Fibroblast of gingiva (primary cell): Measurements from ENCODE around the gene DDR2.
A peak's percentile ranks its signal among the peaks of the same experiment; 100 is the strongest.

ENCODE experiments used
- DNase-seq: peaks from one replicate; pipeline ENCODE4 v3.0.0-alpha.2; 2011; ENCODE audit warnings: low read depth

Gene DDR2

DNA sequence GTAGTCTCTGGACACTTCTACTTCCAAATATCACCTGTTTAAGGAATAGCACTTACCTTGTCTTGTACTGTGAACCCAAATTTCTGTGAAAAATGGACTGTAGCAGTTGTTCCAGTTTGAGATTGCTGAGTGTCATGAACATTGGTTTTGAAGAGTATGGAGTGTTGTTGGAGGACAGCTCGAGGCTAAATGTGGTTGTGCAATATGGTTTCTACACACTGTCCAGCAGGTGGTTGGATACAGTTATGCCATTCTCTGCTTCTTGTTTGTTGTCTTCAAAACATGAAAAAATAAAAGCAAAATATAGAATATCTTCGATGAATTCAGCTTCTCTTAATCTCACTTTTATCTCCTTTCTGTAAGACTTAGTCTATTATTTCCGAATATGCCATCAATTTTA is 67.1 kb downstream of the DDR2 start:
- DNase-seq, result peak; percentile 35

DNA sequence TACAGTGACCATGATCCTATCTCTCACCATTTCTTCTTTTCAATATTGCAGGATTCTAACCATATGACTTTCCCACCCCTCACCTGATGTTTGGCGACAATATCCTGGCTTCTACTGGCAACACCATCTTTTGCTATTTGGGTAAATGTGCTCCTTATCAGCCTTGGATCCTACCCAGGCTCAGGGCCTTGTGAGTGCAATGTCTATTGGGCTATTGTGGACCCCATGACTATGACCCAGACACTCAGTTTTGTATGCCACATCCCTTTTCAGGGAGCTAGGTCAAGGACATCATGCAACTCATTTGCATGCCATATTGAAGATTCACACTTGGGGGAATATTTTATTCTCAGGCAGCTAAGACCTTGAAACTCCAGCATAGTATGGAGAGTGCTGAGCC is 67.9 kb downstream of the DDR2 start:
- no peak for DNase-seq

DNA sequence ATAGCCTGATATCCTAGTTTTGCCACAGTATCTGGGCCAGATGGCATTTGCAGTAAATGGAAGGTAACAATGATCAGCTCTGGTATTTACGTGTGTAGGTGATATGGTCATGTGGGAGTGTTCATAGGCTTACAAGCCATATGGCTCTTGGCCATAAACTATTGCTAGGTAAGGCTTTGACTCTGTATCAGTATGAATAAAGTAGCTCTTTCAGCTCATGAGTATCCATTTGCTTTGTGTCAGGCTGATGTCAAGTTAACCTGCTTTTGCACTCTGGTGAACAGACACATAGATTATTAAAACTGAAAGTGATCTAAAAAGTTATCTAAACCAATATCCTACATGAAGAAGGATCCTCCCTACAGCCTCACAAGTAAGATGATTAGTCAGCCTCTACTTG is 69.0 kb downstream of the DDR2 start:
- no peak for DNase-seq

DNA sequence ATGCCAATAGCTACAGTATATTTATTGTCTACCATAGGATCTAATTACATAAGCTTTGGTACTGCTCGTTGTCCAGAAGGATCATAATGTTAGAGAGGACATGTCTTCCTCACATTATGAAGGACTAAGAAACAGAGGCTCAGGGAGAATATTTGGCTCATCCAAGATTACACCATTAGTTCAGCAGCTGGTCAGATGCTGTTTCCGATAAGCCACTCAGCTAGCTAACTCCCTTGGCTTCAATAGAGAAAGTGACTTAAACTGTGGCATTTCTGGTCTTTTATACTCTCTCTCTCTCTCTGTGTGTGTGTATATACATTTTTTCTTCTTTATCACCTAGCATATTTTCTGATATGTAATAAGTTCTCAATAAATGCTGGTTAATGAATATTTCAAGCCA is 70.4 kb downstream of the DDR2 start:
- no peak for DNase-seq

DNA sequence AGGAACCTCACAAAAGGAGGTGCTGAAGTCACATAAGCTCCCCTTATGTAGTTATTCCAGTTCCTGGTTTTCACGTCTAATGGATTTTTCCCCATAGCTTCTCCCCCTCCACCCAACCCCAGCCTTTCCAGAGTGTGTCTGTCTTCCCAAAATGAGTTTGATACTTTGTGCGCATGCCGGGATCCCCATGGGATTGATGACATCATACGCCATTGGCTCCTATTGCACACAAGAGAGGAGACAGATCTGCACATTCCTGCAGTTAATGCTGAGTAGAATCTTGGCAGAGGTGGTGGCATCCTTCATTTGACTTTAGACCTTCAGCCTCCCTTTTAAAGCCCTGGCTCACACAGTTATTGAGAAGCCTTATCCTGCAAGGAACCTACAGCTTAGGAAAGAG is 71.4 kb downstream of the DDR2 start:
- peak; percentile 61 for DNase-seq

DNA sequence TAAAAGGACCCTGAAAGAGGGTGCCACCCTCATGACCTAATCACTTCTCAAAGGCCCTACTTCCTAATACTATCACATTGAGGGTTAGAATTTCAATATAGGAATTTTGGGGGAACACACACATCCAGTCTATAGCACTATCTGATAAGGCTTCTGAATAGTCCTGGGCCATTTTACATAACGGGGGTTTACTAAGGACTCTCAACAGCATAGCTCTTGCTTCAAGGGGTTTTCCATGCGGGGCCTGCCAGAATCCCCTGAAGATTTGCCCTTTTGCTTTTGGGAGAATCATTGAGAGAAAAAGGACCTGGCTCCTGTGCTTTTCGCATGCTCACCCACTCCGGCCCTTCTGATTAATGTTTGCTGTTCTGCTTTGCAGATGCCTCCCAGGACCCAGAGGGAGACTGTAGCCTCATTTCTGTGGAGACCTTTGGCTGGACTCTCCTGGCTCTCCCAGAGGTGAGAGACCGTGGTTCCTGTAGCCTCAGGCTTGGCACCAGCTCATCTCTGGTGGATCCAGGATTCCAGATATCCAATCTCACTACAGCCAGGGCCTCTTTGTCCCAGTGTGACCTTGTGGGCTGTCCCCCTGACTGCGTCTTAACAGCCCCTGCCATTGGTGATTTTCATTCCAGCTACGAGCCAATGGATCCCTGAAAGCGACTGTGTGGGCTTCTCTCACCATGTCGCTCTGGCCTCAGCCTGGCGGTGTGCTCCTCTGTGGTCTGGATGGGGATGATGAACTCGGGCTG is 72.6 kb downstream of the DDR2 start:
- no peak for DNase-seq

DNA sequence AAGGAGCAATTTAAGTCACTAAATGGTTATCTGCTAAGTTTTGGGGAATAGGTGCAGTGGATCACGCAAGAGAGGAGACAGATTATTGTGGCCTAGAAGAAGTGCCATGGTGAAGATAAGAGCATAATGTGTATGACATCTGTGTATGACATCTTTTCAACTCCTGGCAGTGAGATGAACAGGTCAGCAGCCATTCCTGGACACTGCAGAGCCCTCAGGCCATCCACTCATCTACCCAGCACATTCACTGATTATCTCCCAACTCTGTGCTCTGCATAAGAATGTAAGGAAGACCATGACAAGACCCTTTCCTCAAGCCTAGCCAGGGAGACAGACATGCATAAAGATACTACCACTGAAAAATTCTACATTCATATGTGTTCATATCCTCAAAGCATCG is 73.7 kb downstream of the DDR2 start:
- no peak for DNase-seq

DNA sequence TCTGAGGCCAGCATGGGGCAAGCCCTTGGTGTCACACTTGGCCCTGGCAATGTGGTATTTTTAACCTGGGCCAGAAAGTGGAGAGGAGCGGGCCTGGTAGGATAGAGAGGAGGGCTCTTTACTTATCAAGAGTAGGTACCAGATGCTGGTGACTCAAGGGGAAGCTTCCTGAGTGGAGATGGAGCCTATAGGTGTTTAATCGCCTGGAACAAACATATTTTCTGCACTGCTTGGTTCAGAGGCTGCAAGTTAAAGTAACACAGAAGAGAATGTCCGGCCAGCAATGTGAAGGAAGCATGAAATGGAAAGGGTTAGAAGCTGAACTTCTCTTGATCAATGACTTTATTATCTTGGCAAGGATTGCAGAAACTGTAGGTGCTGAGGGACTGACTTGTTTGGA is 74.3 kb downstream of the DDR2 start:
- no peak for DNase-seq

DNA sequence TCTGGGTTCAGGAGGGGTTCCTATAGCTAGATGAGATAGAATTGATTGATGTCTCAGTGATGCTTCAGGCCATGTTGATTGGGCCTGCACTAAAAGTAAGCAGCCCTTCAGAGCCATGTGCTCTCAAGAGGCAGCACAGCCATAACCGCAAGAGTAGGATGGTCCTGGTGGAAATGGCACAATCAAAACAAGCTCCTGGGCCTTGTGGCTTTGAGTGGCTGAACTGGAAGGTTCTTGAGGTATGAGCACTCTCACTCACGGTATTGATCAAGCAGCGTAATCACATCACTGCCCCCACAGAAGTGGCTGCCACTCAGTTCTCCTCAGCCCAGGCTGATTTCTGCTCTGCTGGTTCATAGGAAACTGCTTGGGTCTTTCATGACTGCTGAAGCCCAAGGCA is 76.0 kb downstream of the DDR2 start:
- no peak for DNase-seq

DNA sequence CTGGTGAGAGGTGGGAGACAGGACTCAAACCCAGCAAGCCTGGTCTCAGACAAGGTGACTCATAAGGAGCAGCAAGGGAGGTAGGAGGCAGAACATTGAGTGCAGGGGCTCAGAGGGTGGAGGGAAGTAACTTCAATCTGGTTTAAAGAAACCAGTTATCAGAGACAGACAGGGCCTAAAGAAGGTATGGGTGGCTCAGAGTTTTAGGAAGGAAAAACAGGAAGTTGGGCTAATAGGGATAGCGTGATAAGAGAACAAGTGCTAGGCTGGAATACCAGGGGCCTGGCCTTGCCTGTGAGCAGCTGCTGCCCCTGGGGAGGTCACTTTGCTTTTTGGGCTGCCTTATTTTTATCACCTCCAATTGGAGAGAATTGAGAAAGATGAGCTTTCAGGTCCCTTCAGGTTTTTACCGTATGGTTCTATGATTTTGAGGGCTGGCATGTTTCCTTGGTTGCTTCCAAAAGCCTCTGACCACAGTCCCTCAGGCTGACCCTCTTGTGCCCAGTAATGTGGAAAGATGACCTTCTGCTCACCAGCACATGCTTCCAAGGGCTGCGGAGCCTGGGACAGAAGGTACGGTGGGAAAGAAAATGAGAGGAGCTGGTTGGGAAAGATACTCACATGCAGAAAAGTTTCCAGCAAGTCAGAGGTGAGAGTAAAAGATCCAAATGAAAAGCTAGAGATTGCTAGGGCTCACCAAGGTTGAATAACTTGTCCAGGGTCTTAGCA is 77.0 kb downstream of the DDR2 start:
- DNase-seq, result no peak

DNA sequence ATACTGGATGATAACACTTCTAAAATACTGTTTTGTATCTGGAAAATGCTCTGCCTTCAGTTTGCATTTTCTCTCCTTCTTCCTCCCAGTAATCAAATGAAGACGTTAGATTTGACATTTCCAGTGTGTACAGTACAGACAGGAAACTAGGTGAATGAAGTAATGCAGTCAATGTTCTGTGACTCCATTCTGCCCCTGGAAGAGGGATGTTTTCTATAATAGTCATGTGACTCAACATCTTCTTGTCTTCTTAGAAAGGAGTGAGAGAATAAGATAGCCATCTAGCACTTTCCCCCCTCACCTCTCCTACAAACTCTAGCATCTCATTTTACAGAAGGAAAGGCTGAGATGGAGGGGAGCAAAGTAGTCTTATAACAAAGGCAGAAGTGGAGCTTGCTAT is 77.6 kb downstream of the DDR2 start:
- peak; percentile 33 for DNase-seq

DNA sequence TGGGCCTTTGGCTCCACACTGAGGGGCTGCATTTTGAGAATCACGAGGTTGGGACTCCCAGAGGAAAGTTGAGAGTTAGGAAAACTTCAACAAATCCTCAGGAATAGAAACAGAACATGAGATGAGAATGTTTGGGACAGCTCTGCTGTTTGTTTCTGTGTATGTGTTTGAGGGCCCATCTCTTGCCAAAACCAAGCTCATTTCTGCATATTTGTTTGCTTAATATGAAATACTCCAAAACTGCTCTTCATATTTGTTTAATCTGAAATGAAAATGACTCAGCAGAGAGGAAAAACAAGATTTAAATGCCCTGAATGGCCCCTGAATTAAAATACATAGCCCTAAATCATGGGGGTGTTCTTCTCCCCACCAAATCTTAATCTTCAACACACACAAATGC is 78.1 kb downstream of the DDR2 start:
- DNase-seq, result peak; percentile 80

DNA sequence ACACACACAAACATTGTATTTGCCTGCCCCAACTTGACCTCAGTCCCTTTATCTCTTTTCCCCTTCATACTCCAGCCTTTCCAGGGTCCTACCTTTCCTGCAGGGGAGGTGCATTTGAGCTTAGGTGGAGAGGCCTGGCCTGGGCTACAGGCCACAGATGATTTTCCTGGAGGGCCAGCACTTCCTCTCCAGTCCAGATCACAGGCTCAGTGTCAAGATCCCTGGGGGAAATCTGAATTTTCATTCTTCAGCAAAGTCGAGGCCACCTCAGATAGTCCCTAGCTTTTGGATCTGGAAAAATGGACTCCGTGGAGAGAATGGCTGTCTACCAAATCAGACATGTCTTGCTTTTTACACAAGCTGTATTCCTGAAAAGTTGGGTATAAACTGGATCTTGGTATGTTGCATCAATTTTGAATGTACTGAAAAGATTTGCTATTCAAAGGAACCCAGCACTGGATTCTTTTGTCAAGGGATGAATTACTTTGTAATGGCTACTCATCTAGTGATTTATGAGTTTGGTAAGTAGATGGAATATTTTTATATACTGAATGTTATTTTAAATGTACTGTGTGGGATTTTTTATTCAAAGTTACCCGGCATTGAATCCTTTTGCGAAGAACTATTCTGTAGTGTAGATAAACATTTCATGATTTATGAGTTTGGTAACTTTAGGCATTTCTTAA is 78.7 kb downstream of the DDR2 start:
- no peak for DNase-seq

DNA sequence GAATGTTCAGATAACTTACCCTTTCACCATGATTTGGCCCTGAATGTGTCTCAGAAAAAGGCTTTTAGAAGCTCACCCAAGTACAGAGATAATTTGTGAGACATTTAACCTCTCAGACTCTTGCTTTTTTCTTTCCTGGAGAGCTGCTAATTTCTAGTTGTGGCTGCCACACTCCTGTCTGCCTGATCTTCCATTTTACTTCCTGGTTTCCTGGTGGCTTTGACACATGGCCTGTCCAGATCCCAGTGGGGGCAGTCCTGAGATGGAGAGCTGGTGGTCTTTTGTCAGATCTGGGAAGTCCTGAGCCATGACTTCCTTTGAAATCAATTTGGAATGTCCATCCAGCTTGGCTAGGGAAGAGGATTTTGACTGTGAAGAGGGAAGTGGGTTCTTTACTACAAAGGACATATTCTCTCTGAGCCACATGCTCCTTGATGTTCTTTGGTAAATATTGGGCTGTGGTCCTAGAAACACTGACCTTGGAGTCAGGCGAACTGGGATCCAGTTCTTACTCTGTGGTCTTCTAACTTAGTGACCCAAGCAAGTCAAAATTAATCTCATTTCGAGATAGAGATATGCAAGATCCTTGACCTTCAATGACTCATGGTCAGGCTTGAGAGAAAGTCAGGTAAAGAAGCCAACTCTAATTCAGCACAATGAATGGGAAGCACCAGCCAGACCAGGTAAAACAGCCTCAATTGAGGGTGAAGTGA is 80.2 kb downstream of the DDR2 start:
- DNase-seq, result no peak

DNA sequence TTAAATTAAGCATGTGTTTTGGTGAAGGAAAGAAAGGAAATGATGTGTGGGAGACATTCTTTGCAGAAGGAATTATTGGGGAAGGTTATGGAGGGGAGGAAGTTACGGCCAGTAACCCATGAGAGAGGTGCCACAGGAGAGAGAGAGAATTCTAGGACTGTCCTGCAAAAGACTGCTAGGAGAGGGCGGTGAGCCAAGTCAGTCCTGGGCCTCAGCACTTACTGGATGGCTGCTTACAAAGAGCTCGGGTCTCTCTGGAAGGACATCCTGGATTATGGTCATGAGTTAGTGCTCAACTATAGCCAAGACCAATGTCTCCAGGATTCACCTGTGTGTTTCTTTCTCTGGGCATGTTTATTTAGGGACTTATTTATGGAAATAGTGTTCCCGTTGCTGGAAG is 83.9 kb downstream of the DDR2 start:
- DNase-seq, result no peak

DNA sequence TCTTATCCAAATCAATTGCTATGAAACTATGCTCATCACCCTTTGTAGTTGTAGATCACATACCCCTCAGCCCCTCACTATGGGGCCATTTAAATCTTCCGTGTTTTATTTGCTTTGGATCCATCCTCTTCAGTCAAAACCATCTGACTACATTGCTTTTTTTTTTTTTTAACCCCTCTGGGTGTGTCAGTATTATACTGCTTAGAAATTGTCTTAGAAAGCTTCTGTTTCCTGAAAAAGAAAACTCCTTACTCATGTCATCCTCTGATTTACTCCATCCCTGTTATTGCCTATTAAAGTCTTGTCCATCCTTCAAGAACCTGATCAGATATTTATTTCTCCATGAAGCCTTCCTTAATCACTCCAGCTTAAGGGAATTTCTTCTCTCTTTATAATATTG is 84.3 kb downstream of the DDR2 start:
- DNase-seq, result no peak

DNA sequence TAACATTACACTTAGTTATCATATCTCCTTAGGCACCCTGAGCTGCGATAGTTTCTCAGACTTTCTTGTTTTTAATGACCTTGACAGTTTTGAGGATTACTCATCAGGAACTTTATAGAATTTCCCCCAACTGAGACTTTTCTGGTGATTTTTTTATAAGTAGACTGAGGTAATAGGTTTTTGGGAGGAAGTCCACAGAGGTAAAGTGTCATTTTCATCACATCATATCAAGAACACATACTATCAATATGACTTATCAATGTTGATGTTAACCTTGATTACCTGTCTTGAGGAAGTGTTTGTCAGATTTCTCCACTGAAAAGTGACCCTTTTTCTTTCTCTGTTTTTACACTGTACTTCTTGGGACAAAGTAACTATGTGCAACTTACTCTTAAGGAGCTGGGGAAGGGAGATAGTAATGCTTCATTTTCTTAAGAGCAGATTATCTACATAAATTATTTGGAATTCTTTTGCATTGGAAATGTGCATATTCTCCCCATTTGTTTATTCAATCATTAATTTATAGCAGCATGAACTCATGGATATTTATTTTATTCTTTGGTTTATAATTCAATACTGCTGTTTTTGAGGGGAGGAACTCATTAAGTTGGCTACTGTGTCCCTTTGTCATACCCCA is 85.4 kb downstream of the DDR2 start:
- no peak for DNase-seq

DNA sequence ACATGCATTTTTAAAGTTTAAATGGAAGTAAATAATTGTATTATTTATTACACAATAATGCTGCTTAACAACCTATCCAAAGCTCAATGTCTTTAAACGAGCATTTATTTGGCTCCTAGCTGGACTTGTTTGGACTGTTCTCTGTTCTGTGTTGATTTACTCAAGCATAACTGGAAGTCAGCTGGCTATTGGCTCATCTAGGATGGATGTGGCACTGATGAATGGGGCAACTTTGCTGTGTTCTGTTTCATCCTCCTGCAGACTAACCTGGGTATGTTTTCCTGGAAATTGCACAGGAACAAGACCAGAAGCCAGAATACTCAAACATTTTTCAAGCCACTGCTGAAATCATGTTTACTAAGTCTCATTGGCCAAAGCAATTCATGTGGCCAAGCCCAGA is 87.4 kb downstream of the DDR2 start:
- no peak for DNase-seq

DNA sequence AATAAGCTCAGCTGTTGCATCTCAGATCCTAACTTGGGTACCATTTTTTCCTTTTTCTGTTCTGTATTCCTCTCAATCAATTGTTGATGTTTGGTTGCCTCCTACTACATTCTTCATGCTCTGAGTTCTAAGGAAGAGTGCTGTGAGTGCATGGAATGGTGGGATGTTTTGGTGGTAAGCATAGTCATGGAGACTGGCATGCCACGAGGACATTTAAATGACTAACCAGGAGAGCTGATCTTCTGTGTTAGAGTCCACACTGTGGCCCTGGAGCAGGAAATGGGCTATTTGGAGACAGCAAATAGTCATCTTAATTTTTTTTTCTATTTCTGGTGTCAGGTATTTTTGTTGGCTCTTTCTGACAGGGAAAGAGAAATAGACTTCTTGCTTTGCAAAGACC is 88.7 kb downstream of the DDR2 start:
- no peak for DNase-seq

DNA sequence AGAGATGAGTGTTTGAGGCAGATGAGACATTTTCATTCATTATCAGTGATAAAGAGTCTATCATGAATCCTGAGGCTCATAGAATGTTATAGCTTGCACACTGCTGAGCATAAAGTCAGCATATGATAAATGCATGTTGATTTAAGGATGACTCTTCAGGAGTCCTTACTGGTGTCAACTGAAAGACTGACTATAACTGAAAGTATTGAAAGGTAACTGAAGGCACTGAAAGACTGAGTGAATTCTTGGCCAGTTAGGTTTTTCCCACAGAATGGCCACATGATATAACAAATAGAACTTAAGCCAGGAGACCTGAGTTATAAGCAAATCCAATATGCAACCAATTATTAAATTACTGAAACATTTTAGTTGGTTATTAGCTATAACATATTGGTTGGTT is 89.2 kb downstream of the DDR2 start:
- DNase-seq, result no peak

DNA sequence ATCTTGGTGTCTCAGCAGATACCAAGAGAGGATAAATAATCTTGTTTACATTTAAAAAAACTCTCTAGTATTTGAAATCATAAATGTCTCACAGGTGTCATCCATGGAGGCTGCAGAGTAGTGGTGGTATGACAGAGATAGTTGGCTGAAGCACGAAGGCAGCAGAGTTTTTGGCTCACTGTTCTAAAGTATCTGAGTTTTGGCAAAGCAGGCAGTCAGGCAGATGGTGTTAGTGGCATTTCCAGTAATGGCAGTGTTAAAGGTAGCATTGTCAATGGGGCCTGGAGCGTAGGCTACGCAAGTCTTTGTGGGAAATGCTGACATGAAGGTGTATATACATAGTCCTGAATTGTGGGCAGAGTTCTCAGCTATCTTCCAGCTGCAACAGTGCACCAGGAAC is 89.8 kb downstream of the DDR2 start:
- no peak for DNase-seq

DNA sequence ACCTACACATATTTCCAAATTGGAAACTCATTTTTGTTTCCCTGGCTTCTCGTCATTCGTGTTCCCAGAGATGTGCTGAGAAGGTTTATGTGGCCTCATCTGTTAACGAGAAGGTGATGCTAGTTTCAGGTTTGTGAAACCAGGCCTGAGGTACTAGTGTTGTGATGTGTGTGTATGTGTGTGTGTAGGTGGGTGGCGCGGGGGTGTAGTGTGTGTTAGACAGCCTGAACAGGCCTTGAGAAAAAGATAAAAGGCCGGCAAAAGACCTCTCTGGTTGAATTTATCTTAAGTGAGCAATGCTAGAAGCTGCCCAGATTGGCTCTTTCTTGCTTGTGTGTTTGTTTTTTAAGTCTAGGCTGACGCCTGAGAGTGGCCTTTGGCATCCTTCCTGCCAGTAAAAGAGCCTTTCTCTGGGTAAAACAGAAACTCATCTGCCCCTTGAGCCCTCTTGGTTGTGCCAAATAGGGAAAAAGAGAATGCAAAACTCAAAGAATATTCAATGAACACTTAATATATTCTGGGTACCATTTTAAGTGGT is 92.4 kb downstream of the DDR2 start:
- DNase-seq, result peak; percentile 41
